NCI-H1105 (cell line): ENCODE data around the gene SERPINE1.
"Not testable (repeated sequence)": the region's sequence is repeated elsewhere in the genome, so short reads cannot be mapped to it uniquely, and the experiment has no call there.

Source experiments
- DNase-seq: peaks from one replicate; lab custom pipeline; 2025; lab: John Stamatoyannopoulos, UW

The SERPINE1 gene

GRCh38 chr7:101126651-101127459, at the start of gene SERPINE1:
SERPINE1 (plus strand) TSS chr7:101127104; CDS start chr7:101128394, 1,290 bp downstream.
- peak; percentile 64 for DNase-seq

- peak; percentile 73 for DNase-seq
Observed at GRCh38 chr7:101077303-101078086, 49.4 kb upstream of the SERPINE1 start.

- DNase-seq: no peak
Observed at GRCh38 chr7:101081432-101081831, 45.5 kb upstream of the SERPINE1 start.

- DNase-seq: no peak
Observed at GRCh38 chr7:101084865-101085161, 42.1 kb upstream of the SERPINE1 start.

GRCh38 chr7:101085162-101085964, 41.5 kb upstream of the SERPINE1 start, which contains the start of gene TRIM56:
TRIM56 (plus strand) TSS chr7:101085481; CDS start chr7:101087313, 1,832 bp downstream.
- peak; percentile 70 for DNase-seq

GRCh38 chr7:101087334-101088068, 39.4 kb upstream of the SERPINE1 start:
- no peak for DNase-seq

GRCh38 chr7:101088069-101088425, 38.9 kb upstream of the SERPINE1 start:
- no peak for DNase-seq

GRCh38 chr7:101088858-101089529, 37.9 kb upstream of the SERPINE1 start:
- DNase-seq: no peak

- no peak for DNase-seq
Observed at GRCh38 chr7:101089876-101090275, 37.0 kb upstream of the SERPINE1 start.

GRCh38 chr7:101092266-101092905, 34.5 kb upstream of the SERPINE1 start:
- not testable (repeated sequence) for DNase-seq

GRCh38 chr7:101093906-101094305, 33.0 kb upstream of the SERPINE1 start:
- no peak for DNase-seq

- no peak for DNase-seq
Observed at GRCh38 chr7:101094376-101094775, 32.5 kb upstream of the SERPINE1 start.

- DNase-seq: no peak
Observed at GRCh38 chr7:101094791-101095375, 32.0 kb upstream of the SERPINE1 start.

GRCh38 chr7:101096331-101096956, 30.5 kb upstream of the SERPINE1 start:
- no peak for DNase-seq

- no peak for DNase-seq
Observed at GRCh38 chr7:101096957-101097347, 30.0 kb upstream of the SERPINE1 start.

- no peak for DNase-seq
Observed at GRCh38 chr7:101097561-101097960, 29.3 kb upstream of the SERPINE1 start.

- peak; percentile 8 for DNase-seq
Observed at GRCh38 chr7:101099969-101100781, 26.7 kb upstream of the SERPINE1 start.

GRCh38 chr7:101100858-101101847, 25.8 kb upstream of the SERPINE1 start:
- no peak for DNase-seq
